Body of pancreas (tissue), 4 donors: Measurements from ENCODE around the gene GNPTG. TPM values are rescaled to one million over a fixed set of nuclear protein-coding genes. Genes with fewer than 3 reads are reported as not detected.

ENCODE experiments used
- ATAC-seq: fragments of 150-250 bp; one replicate; pipeline ENCODE4 v1.9.1; 2016
- DNase-seq, 4 donors: peaks; one replicate each; pipeline ENCODE4 v3.0.0-alpha.2; 2019
- H3K27ac ChIP-seq, 4 donors: fragments of 200-600 bp; sonication (generic); 1 replicate in 3 of 4; 2 replicates in 1 of 4; pipeline versions ENCODE4 v1.5.1 to v1.6.1; 2016 to 2019; ENCODE audit warnings: mild to moderate bottlenecking in 1 of 4, mixed read lengths in 1 of 4, moderate library complexity in 1 of 4
- H3K27me3 ChIP-seq, 2 donors: fragments of 200-600 bp; sonication (generic); one replicate each; pipeline ENCODE4 v1.6.0; 2016; ENCODE audit warnings: mild to moderate bottlenecking in 1 of 2
- H3K36me3 ChIP-seq, 2 donors: fragments of 200-600 bp; sonication (generic); replicated peaks in 1 of 2; 2 replicates each; pipeline ENCODE4 v1.5.1; 2016; ENCODE audit warnings: low read depth in 2 of 2; ENCODE audit not compliant: insufficient read depth in 1 of 2
- H3K4me1 ChIP-seq: fragments of 200-600 bp; sonication (generic); one replicate; pipeline ENCODE4 v1.6.0; 2016
- H3K4me3 ChIP-seq, 2 donors: fragments of 200-600 bp; sonication (generic); 1 replicate in 1 of 2; 2 replicates in 1 of 2; pipeline ENCODE4 v1.5.1; 2016 to 2019
- H3K9me3 ChIP-seq, 3 donors: fragments of 200-600 bp; sonication (generic); 1 replicate in 2 of 3; 2 replicates in 1 of 3; pipeline ENCODE4 v1.5.1; 2016
- CTCF ChIP-seq, 7 experiments: fragments of 450-650 bp in 4 of 7; fragments of 200-600 bp in 3 of 7; sonication (generic) in 3 of 7; IDR thresholded peaks; one replicate each; pipeline ENCODE4 v1.5.1; 2016 to 2019; ENCODE audit warnings: antibody characterized with exemption in 7 of 7
- POLR2A ChIP-seq, 3 donors: fragments of 450-650 bp; IDR thresholded peaks; one replicate each; pipeline ENCODE4 v1.6.1; 2016; ENCODE audit warnings: antibody characterized with exemption in 3 of 3, mild to moderate bottlenecking in 2 of 3
- WGBS, 2 donors: methylation state at CpG; one replicate each; pipeline ENCODE4 v1.1.5; 2017; 5-methylcytosine and 5-hydroxymethylcytosine counted together
- intact Hi-C: fragments of 100-400 bp; cut with DNase I; formaldehyde crosslinking; loops from one replicate; pipeline ENCODE4 v1.15.1; 2023
- total RNA-seq, 2 donors: library from RNA; depleted of rRNA; stranded (reverse); fragments of >200 nt; gene quantifications; one replicate each; pipeline ENCODE4 v1.1.0, GENCODE V29; 2016

GNPTG gene
- total RNA-seq, 2 donors from 2014 or later: 38.1 to 98.2 TPM

- no peak overlapping the region for H3K27ac ChIP-seq
- H3K36me3 ChIP-seq: no peaks in the 10 kb centered on the region
- 55 to 65% methylated on average over 27 to 28 of the region's 31 CpGs for WGBS, 2 donors
- DNase-seq: no peak
- ATAC-seq: no peak
- H3K27me3 ChIP-seq: peaks cover 1 to 9% of the 10 kb centered on the region in 2 donors
- intact Hi-C loops: no loop called here
- H3K4me1 ChIP-seq: peaks cover 28% of the 10 kb centered on the region
- no peak overlapping the region for H3K4me3 ChIP-seq
- TF ChIP-seq POLR2A (IDR thresholded peaks at IDR 0.05): no peak
- TF ChIP-seq CTCF (IDR thresholded peaks at IDR 0.05): no peak
- no peaks in the 10 kb centered on the region for H3K9me3 ChIP-seq
These were observed 12.7 kb upstream of the GNPTG start for GRCh38 chr16:1338855-1339675.

GRCh38 chr16:1340730-1341494, 10.8 kb upstream of the GNPTG start:
- Histone ChIP-seq H3K9me3 (no peaks in the 10 kb centered on the region), H3K36me3 (no peaks in the 10 kb centered on the region), H3K27me3 (no peaks in the 10 kb centered on the region), H3K4me3 (no peak overlapping the region), H3K27ac (no peak overlapping the region), H3K4me1 (peaks cover 25% of the 10 kb centered on the region)
- WGBS, 2 donors: 84 to 86% methylated on average over 9 to 35 of the region's 36 CpGs
- TF ChIP-seq CTCF (IDR thresholded peaks at IDR 0.05) (no peak), POLR2A (IDR thresholded peaks at IDR 0.05) (no peak)
- intact Hi-C loops: no loop called here
- ATAC-seq: no peak
- DNase-seq: no peak

- intact Hi-C loops: no loop called here
- Histone ChIP-seq H3K9me3 (no peaks in the 10 kb centered on the region), H3K27ac (peak overlapping the region in 1 of 4 donors; percentile 29), H3K27me3 (no peaks in the 10 kb centered on the region), H3K4me1 (peaks cover 25% of the 10 kb centered on the region), H3K4me3 (no peak overlapping the region), H3K36me3 (no peaks in the 10 kb centered on the region)
- DNase-seq (no peak), ATAC-seq (no peak)
- TF ChIP-seq POLR2A (IDR thresholded peaks at IDR 0.05): no peak
- TF ChIP-seq CTCF (IDR thresholded peaks at IDR 0.05): no peak
- 82 to 86% methylated on average over 10 to 36 of the region's 39 CpGs for WGBS, 2 donors
These were observed 10.0 kb upstream of the GNPTG start for GRCh38 chr16:1341495-1342420.

GRCh38 chr16:1342526-1343427, 9.0 kb upstream of the GNPTG start:
- peak; percentile 97 for ATAC-seq
- 2 to 5% methylated on average over 31 to 49 of the region's 49 CpGs for WGBS, 2 donors

More at GRCh38 chr16:1342526-1343427, 9.0 kb upstream of the GNPTG start:
- peak; percentile 99 to 100 (median 99) for DNase-seq
- H3K36me3 ChIP-seq: no peaks in the 10 kb centered on the region
- no peaks in the 10 kb centered on the region for H3K9me3 ChIP-seq
- H3K4me1 ChIP-seq: peaks cover 23% of the 10 kb centered on the region
- peak overlapping the region in 2 of 4 donors; percentile 44 to 49 for H3K27ac ChIP-seq
- H3K4me3 ChIP-seq: no peak overlapping the region
- H3K27me3 ChIP-seq: no peaks in the 10 kb centered on the region
- intact Hi-C loops: no loop called here
- peak; percentile 35 to 71 (median 67) for TF ChIP-seq POLR2A (IDR thresholded peaks at IDR 0.05)
- TF ChIP-seq CTCF (IDR thresholded peaks at IDR 0.05): peak in 1 of 7 experiments; percentile 12
